H9 (cell line): ENCODE results near the gene FAM180A. TPM values are rescaled to one million over a fixed set of nuclear protein-coding genes. Genes with fewer than 3 reads are reported as not detected.

Experiments
- DNase-seq: peaks from one replicate; pipeline ENCODE4 v3.0.0-alpha.2; 2017
- H2AFZ ChIP-seq: one replicate; pipeline ENCODE4 v1.6.1; 2013; ENCODE audit warnings: mild to moderate bottlenecking, low read length, control low read depth, moderate library complexity
- H2AK5ac ChIP-seq: 2 replicates; pipeline ENCODE4 v1.6.1; 2013; ENCODE audit warnings: low read length, control low read depth, mixed read lengths; ENCODE audit not compliant: insufficient read length
- H2BK120ac ChIP-seq: one replicate; pipeline ENCODE4 v1.6.1; 2013; ENCODE audit warnings: low read depth, mild to moderate bottlenecking, low read length, control low read depth, inconsistent platforms; ENCODE audit not compliant: poor library complexity, severe bottlenecking
- H2BK12ac ChIP-seq: 2 replicates; pipeline ENCODE4 v1.6.1; 2013; ENCODE audit warnings: low read length, control low read depth, mixed read lengths, low read depth; ENCODE audit not compliant: insufficient read length
- H2BK15ac ChIP-seq: 2 replicates; pipeline ENCODE4 v1.6.1; 2013; ENCODE audit warnings: low read depth, low read length, control low read depth
- H2BK20ac ChIP-seq: one replicate; pipeline ENCODE4 v1.6.1; 2013; ENCODE audit warnings: low read depth, mild to moderate bottlenecking, low read length, control low read depth, inconsistent platforms; ENCODE audit not compliant: poor library complexity, severe bottlenecking
- H2BK5ac ChIP-seq: 2 replicates; pipeline ENCODE4 v1.6.1; 2013; ENCODE audit warnings: low read length, control low read depth, mixed read lengths; ENCODE audit not compliant: insufficient read length
- H3K14ac ChIP-seq: 2 replicates; pipeline ENCODE4 v1.6.1; 2013; ENCODE audit warnings: low read length, control low read depth; ENCODE audit not compliant: insufficient read depth
- H3K18ac ChIP-seq: 2 replicates; pipeline ENCODE4 v1.6.1; 2013; ENCODE audit warnings: low read depth, mild to moderate bottlenecking, mixed read lengths, low read length, control low read depth; ENCODE audit not compliant: insufficient read length
- H3K23ac ChIP-seq: 2 replicates; pipeline ENCODE4 v1.6.1; 2013; ENCODE audit warnings: low read length, control low read depth, mixed read lengths, low read depth; ENCODE audit not compliant: insufficient read length
- H3K23me2 ChIP-seq: 2 replicates; pipeline ENCODE4 v1.6.1; 2013; ENCODE audit warnings: low read depth, mild to moderate bottlenecking, mixed read lengths, low read length, control low read depth; ENCODE audit not compliant: insufficient read length, poor library complexity, severe bottlenecking
- H3K27ac ChIP-seq: 2 replicates; pipeline ENCODE4 v1.5.1; 2013; ENCODE audit warnings: low read length, control low read depth, mixed read lengths, low read depth; ENCODE audit not compliant: insufficient read length
- H3K27me3 ChIP-seq: 2 replicates; pipeline ENCODE4 v1.6.1; 2013; ENCODE audit warnings: low read length, control low read depth, inconsistent platforms; ENCODE audit not compliant: insufficient read depth
- H3K4ac ChIP-seq: 2 replicates; pipeline ENCODE4 v1.6.1; 2013; ENCODE audit warnings: low read depth, mild to moderate bottlenecking, control low read depth, inconsistent platforms, low read length, moderate library complexity
- H3K4me1 ChIP-seq: 2 replicates; pipeline ENCODE4 v1.6.1; 2013; ENCODE audit warnings: low read length, control low read depth, inconsistent platforms; ENCODE audit not compliant: insufficient read depth
- H3K4me2 ChIP-seq: 2 replicates; pipeline ENCODE4 v1.6.1; 2013; ENCODE audit warnings: low read length, control low read depth, mixed read lengths; ENCODE audit not compliant: insufficient read length, insufficient read depth
- H3K56ac ChIP-seq: 2 replicates; pipeline ENCODE4 v1.6.1; 2013; ENCODE audit warnings: low read depth, mild to moderate bottlenecking, mixed read lengths, low read length, control low read depth; ENCODE audit not compliant: insufficient read length
- H3K79me1 ChIP-seq: 2 replicates; pipeline ENCODE4 v1.6.1; 2013; ENCODE audit warnings: low read depth, mild to moderate bottlenecking, moderate library complexity, low read length, control low read depth, inconsistent platforms; ENCODE audit not compliant: insufficient read depth, poor library complexity, severe bottlenecking
- H3K79me2 ChIP-seq: 2 replicates; pipeline ENCODE4 v1.6.1; 2013; ENCODE audit warnings: low read length, control low read depth, inconsistent platforms; ENCODE audit not compliant: insufficient read depth
- H3K9ac ChIP-seq: 2 replicates; pipeline ENCODE4 v1.6.1; 2013; ENCODE audit warnings: low read length, control low read depth, mixed read lengths; ENCODE audit not compliant: insufficient read length; ENCODE audit errors: extremely low read depth
- H3K9me3 ChIP-seq: one replicate; pipeline ENCODE4 v1.6.1; 2013; ENCODE audit warnings: low read depth, low read length, inconsistent platforms; ENCODE audit not compliant: control insufficient read depth
- H3T11ph ChIP-seq: one replicate; pipeline ENCODE4 v1.6.1; 2013; ENCODE audit warnings: mild to moderate bottlenecking, low read length, control low read depth, inconsistent platforms
- H4K20me1 ChIP-seq: one replicate; pipeline ENCODE4 v1.6.1; 2013; ENCODE audit not compliant: control insufficient read depth, insufficient read length, insufficient read depth
- H4K5ac ChIP-seq: 2 replicates; pipeline ENCODE4 v1.6.1; 2013; ENCODE audit warnings: low read depth, mild to moderate bottlenecking, mixed read lengths, low read length, control low read depth; ENCODE audit not compliant: insufficient read length
- H4K8ac ChIP-seq: replicated peaks from 2 replicates; pipeline ENCODE4 v1.6.1; 2013; ENCODE audit warnings: low read length, control low read depth, mixed read lengths, low read depth; ENCODE audit not compliant: insufficient read length
- H4K91ac ChIP-seq: 2 replicates; pipeline ENCODE4 v1.6.1; 2013; ENCODE audit warnings: low read depth, mild to moderate bottlenecking, moderate library complexity, mixed read lengths, low read length, control low read depth; ENCODE audit not compliant: insufficient read length
- H3K27ac Mint-ChIP-seq, 3 experiments: 2 replicates in 2 of 3; 3 replicates in 1 of 3; pipeline ENCODE4 v1.8.0; 2020 to 2021; ENCODE audit warnings: mixed read lengths in 3 of 3, mild to moderate bottlenecking in 1 of 3, moderate library complexity in 1 of 3
- H3K27me3 Mint-ChIP-seq: 2 replicates; pipeline ENCODE4 v1.8.0; 2021; ENCODE audit warnings: low read depth, mild to moderate bottlenecking, moderate library complexity, mixed read lengths
- H3K36me3 Mint-ChIP-seq, 3 experiments: 2 replicates in 2 of 3; 3 replicates in 1 of 3; pipeline ENCODE4 v1.8.0; 2020 to 2021; ENCODE audit warnings: low read depth in 3 of 3, mixed read lengths in 3 of 3; ENCODE audit not compliant: insufficient read depth in 1 of 3
- H3K4me1 Mint-ChIP-seq, 2 experiments: 2 replicates each; pipeline ENCODE4 v1.8.0; 2020; ENCODE audit warnings: mixed read lengths in 2 of 2
- H3K4me3 Mint-ChIP-seq, 2 experiments: 2 replicates in 1 of 2; 3 replicates in 1 of 2; pipeline ENCODE4 v1.8.0; 2020 to 2021; ENCODE audit warnings: mild to moderate bottlenecking in 2 of 2, mixed read lengths in 2 of 2, moderate library complexity in 1 of 2
- H3K9me3 Mint-ChIP-seq, 2 experiments: 2 replicates in 1 of 2; 3 replicates in 1 of 2; pipeline ENCODE4 v1.8.0; 2020; ENCODE audit warnings: mild to moderate bottlenecking in 2 of 2, mixed read lengths in 2 of 2, moderate library complexity in 1 of 2
- WGBS: extraction: QIAGEN DNeasy Blood & Tissue Kit; methylation state at CpG from one replicate; pipeline ENCODE4 v1.1.7; 2013; ENCODE audit warnings: missing lambda C conversion rate, low lambda C conversion rate, mixed read lengths; ENCODE audit not compliant: insufficient read length; ENCODE audit errors: extremely low coverage; 5-methylcytosine and 5-hydroxymethylcytosine counted together
- total RNA-seq: library from RNA; stranded (reverse); gene quantifications from 2 replicates; pipeline ENCODE4 v1.2.1, GENCODE V29; 2021
- TF ChIP-seq, protein P1 (sequence below): fragments of 200-600 bp; sonication (generic); conservative IDR thresholded peaks from 3 replicates; pipeline ENCODE4 v1.8.0; 2021; ENCODE audit warnings: antibody characterized with exemption, mild to moderate bottlenecking

The FAM180A gene
- total RNA-seq, 1 experiment from 2014 or later, result not detected

DNA sequence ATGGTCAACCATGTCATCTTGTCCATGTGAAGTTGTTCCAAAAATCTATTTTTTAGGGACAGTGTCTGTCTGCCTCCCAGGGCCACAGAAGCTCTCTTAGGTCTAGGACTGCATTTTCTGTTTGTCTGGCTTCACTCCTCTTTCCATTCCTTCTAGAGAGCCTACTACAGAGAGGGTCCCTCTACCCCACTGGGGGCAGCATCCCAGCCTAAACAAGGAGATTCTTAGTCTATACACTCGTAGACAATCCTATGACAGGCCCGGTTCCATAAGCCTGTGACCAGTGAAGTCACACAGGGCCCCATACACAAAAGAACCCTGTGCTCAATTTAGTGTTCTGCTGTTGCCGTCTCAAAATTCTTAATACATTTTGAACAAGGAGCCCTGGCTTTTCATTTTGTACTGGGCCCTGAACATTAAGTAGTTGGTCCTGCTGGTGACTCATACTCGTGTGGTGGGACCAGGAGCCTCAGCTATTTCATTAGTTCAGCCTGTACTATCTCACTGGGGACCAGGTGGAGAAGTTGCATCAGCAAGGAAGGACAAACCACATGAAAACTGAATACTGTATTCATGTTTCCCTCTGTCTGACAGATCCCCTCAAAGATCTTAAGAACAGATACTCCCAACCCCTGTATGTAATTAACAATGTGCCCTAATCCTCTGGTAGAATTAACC lies 23.5 kb upstream of the FAM180A start:
- Histone ChIP-seq H3K4me2 (no peak overlapping the region), H2BK120ac (no peak overlapping the region), H3K4me1 (peaks cover 3% of the 10 kb centered on the region; the same call in 1 of the 2 replicates), H3K56ac (no peak overlapping the region), H3K4ac (no peak overlapping the region), H3K79me2 (no peaks in the 10 kb centered on the region), H3K23ac (no peak overlapping the region), H3K79me1 (no peaks in the 10 kb centered on the region), H2BK5ac (no peak overlapping the region), H2BK12ac (no peak overlapping the region), H4K20me1 (no peaks in the 10 kb centered on the region), H3K23me2 (no peaks in the 10 kb centered on the region), H2AFZ (no peak overlapping the region), H3K27me3 (0 out of 2 replicates have a peak, but pooled peaks cover 2% of the 10 kb centered on the region), H4K91ac (no peak overlapping the region), H3K9ac (no peak overlapping the region), H2BK20ac (no peak overlapping the region), H3T11ph (no peak overlapping the region), H4K8ac (no peak overlapping the region), H2AK5ac (no peak overlapping the region), H2BK15ac (no peak overlapping the region), H3K18ac (no peak overlapping the region), H3K27ac (no peak overlapping the region), H4K5ac (no peak overlapping the region), H3K9me3 (no peaks in the 10 kb centered on the region), H3K14ac (no peak overlapping the region)
- no peak for DNase-seq
- Mint-ChIP-seq H3K27ac (no peak overlapping the region), H3K27me3 (no peaks in the 10 kb centered on the region), H3K4me1 (peaks cover 34 to 47% of the 10 kb centered on the region in 2 experiments), H3K9me3 (peaks cover 1 to 2% of the 10 kb centered on the region in 2 experiments; a peak in 1 of 5 replicates), H3K4me3 (no peak overlapping the region), H3K36me3 (no peaks in the 10 kb centered on the region)
- TF ChIP-seq, protein P1, sequence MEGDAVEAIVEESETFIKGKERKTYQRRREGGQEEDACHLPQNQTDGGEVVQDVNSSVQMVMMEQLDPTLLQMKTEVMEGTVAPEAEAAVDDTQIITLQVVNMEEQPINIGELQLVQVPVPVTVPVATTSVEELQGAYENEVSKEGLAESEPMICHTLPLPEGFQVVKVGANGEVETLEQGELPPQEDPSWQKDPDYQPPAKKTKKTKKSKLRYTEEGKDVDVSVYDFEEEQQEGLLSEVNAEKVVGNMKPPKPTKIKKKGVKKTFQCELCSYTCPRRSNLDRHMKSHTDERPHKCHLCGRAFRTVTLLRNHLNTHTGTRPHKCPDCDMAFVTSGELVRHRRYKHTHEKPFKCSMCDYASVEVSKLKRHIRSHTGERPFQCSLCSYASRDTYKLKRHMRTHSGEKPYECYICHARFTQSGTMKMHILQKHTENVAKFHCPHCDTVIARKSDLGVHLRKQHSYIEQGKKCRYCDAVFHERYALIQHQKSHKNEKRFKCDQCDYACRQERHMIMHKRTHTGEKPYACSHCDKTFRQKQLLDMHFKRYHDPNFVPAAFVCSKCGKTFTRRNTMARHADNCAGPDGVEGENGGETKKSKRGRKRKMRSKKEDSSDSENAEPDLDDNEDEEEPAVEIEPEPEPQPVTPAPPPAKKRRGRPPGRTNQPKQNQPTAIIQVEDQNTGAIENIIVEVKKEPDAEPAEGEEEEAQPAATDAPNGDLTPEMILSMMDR, result no peak
- WGBS, result no CpG with 5 or more reads among the region's 4 CpGs
